ENCODE measurements around the gene MOB2. TPM values are rescaled to one million over a fixed set of nuclear protein-coding genes. Genes with fewer than 3 reads are reported as not detected.

The MOB2 gene
- total and polyA plus RNA-seq, 2 donors (not counting 1 experiment from before 2014, with no cell fraction given) = 13.1 to 30.1 TPM

DNA sequence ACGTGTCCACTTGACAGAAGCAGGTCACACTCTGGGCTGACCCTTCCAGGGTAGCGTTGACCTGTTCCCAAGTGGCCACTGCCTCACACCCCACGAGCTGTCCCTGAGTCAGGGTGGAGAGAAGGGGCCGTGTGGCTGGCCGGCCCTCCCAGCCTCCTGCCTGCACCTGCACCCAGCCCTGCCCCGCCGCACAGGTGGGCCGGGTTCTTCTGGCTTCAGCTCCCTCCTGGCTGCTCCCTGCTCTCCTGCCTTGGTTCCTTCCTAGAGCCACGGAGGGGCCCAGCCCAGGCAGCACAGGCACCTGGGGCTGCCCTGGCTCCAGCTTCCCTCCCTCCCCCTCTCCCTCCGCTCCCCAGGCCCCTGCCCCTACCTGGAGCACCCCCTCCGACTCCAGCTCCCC is 42.3 kb downstream of the MOB2 start:
- H4K20me1 ChIP-seq (ENCODE audit: control insufficient read depth, extremely low read depth, insufficient read depth, low read length) = no peaks in the 10 kb centered on the region
- H3K9ac ChIP-seq (ENCODE audit: insufficient read depth, low read length) = no peak overlapping the region
- H3K4me2 ChIP-seq (ENCODE audit: extremely low read depth, insufficient read depth, low read length) = no peak overlapping the region
- no peak overlapping the region for H2AFZ ChIP-seq (ENCODE audit: low read length)
- no peaks in the 10 kb centered on the region for H3K9me3 ChIP-seq (ENCODE audit: control insufficient read depth, insufficient read depth, low read depth, low read length)
- no peaks in the 10 kb centered on the region for H3K79me2 ChIP-seq (ENCODE audit: control insufficient read depth, insufficient read depth, low read length)
- H3K4me3 ChIP-seq (replicated peaks in 1 of 4; ENCODE audit: control extremely low read depth in 1 of 4, insufficient read depth in 1 of 4, low read depth in 3 of 4, low read length in 4 of 4) = no peak overlapping the region
- no peak overlapping the region for H3K27ac ChIP-seq (ENCODE audit: insufficient read depth, low read length)
- TF ChIP-seq EZH2 (IDR thresholded peaks at IDR 0.05; ENCODE audit: low read length, missing control alignments) = no peak
- TF ChIP-seq, protein P1, sequence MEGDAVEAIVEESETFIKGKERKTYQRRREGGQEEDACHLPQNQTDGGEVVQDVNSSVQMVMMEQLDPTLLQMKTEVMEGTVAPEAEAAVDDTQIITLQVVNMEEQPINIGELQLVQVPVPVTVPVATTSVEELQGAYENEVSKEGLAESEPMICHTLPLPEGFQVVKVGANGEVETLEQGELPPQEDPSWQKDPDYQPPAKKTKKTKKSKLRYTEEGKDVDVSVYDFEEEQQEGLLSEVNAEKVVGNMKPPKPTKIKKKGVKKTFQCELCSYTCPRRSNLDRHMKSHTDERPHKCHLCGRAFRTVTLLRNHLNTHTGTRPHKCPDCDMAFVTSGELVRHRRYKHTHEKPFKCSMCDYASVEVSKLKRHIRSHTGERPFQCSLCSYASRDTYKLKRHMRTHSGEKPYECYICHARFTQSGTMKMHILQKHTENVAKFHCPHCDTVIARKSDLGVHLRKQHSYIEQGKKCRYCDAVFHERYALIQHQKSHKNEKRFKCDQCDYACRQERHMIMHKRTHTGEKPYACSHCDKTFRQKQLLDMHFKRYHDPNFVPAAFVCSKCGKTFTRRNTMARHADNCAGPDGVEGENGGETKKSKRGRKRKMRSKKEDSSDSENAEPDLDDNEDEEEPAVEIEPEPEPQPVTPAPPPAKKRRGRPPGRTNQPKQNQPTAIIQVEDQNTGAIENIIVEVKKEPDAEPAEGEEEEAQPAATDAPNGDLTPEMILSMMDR (conservative IDR thresholded peaks at IDR 0.05 in 1 of 2, IDR thresholded peaks at IDR 0.05 in 1 of 2; ENCODE audit: low read depth in 1 of 2, low read length in 2 of 2) = no peak
- no peak for DNase-seq (ENCODE audit: low read depth in 2 of 2)
- H3K36me3 ChIP-seq (ENCODE audit: control insufficient read depth, insufficient read depth, low read length) = no peaks in the 10 kb centered on the region
- H3K4me1 ChIP-seq (ENCODE audit: control insufficient read depth, extremely low read depth, insufficient read depth, low read length) = no peaks in the 10 kb centered on the region
- no peaks in the 10 kb centered on the region for H3K27me3 ChIP-seq (ENCODE audit: control insufficient read depth, insufficient read depth, low read length)

DNA sequence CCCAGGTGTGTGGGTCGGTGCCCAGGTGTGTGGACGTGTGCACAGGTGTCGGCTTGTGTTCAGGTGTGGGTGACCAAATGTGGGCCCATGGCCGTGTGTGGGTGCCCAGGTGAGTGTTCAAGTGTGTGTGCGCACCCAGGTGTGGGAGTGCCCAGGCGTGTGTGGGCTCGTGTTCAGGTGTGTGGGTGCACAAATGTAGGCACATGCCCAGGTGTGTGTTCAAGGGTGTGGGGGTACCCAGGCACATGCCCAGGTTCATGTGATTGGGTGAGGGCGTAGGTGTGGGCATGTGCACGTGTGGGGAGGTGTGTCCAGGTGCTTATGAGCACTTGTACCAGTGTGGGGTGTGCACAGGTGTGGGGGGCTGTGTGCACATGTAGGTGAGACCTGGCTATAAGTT is 42.8 kb downstream of the MOB2 start:
- DNase-seq (ENCODE audit: low read depth in 2 of 2) = no peak
- no peaks in the 10 kb centered on the region for H3K4me1 ChIP-seq (ENCODE audit: control insufficient read depth, extremely low read depth, insufficient read depth, low read length)

DNA sequence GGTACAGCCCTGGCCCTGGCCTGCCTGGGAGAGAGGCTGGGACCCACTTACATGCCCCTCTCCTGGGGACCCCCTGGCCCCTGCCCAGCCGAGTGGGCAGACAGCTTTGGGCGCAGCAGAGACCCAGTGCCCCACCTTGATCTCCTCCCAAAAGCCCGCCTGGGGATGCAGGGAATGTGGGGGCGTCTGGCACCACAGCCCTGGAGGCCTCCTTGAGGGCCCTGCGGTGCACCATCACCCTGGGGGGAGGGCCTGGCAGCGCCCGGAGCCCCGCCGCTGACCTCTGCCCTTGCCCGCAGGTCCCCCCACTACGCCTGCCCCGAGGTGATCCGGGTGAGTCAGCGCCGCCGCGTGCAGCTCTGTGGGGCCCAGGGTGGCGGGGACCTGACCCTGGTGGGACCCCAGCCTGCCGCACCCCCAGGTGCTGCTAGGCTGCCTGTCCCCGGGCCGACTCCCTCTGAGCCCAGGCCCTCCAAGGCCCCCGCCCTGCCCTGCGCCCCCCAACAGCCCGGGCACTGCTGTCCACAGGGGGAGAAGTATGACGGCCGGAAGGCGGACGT is 43.7 kb downstream of the MOB2 start:
- no peaks in the 10 kb centered on the region for H3K27me3 ChIP-seq (ENCODE audit: control insufficient read depth, insufficient read depth, low read length)
- DNase-seq (ENCODE audit: low read depth in 2 of 2) = no peak
- H3K4me3 ChIP-seq (replicated peaks in 1 of 4; ENCODE audit: control extremely low read depth in 1 of 4, insufficient read depth in 1 of 4, low read depth in 3 of 4, low read length in 4 of 4) = no peak overlapping the region
- no peaks in the 10 kb centered on the region for H4K20me1 ChIP-seq (ENCODE audit: control insufficient read depth, extremely low read depth, insufficient read depth, low read length)
- no peak overlapping the region for H3K9ac ChIP-seq (ENCODE audit: insufficient read depth, low read length)
- no peak overlapping the region for H2AFZ ChIP-seq (ENCODE audit: low read length)
- TF ChIP-seq, protein P1 (conservative IDR thresholded peaks at IDR 0.05 in 1 of 2, IDR thresholded peaks at IDR 0.05 in 1 of 2; ENCODE audit: low read depth in 1 of 2, low read length in 2 of 2) = no peak
- TF ChIP-seq EZH2 (IDR thresholded peaks at IDR 0.05; ENCODE audit: low read length, missing control alignments) = no peak
- H3K36me3 ChIP-seq (ENCODE audit: control insufficient read depth, insufficient read depth, low read length) = no peaks in the 10 kb centered on the region
- no peaks in the 10 kb centered on the region for H3K9me3 ChIP-seq (ENCODE audit: control insufficient read depth, insufficient read depth, low read depth, low read length)
- no peaks in the 10 kb centered on the region for H3K4me1 ChIP-seq (ENCODE audit: control insufficient read depth, extremely low read depth, insufficient read depth, low read length)
- no peaks in the 10 kb centered on the region for H3K79me2 ChIP-seq (ENCODE audit: control insufficient read depth, insufficient read depth, low read length)
- no peak overlapping the region for H3K27ac ChIP-seq (ENCODE audit: insufficient read depth, low read length)
- H3K4me2 ChIP-seq (ENCODE audit: extremely low read depth, insufficient read depth, low read length) = no peak overlapping the region

More for the DNA sequence above, 42.8 kb downstream of the MOB2 start:
- no peak overlapping the region for H3K4me3 ChIP-seq (replicated peaks in 1 of 4; ENCODE audit: control extremely low read depth in 1 of 4, insufficient read depth in 1 of 4, low read depth in 3 of 4, low read length in 4 of 4)
- H3K9me3 ChIP-seq (ENCODE audit: control insufficient read depth, insufficient read depth, low read depth, low read length) = no peaks in the 10 kb centered on the region
- no peak overlapping the region for H3K9ac ChIP-seq (ENCODE audit: insufficient read depth, low read length)
- H3K27ac ChIP-seq (ENCODE audit: insufficient read depth, low read length) = no peak overlapping the region
- no peak overlapping the region for H2AFZ ChIP-seq (ENCODE audit: low read length)
- no peak for TF ChIP-seq EZH2 (IDR thresholded peaks at IDR 0.05; ENCODE audit: low read length, missing control alignments)
- TF ChIP-seq, protein P1 (conservative IDR thresholded peaks at IDR 0.05 in 1 of 2, IDR thresholded peaks at IDR 0.05 in 1 of 2; ENCODE audit: low read depth in 1 of 2, low read length in 2 of 2) = no peak
- H3K36me3 ChIP-seq (ENCODE audit: control insufficient read depth, insufficient read depth, low read length) = no peaks in the 10 kb centered on the region
- no peaks in the 10 kb centered on the region for H3K27me3 ChIP-seq (ENCODE audit: control insufficient read depth, insufficient read depth, low read length)
- no peak overlapping the region for H3K4me2 ChIP-seq (ENCODE audit: extremely low read depth, insufficient read depth, low read length)
- no peaks in the 10 kb centered on the region for H3K79me2 ChIP-seq (ENCODE audit: control insufficient read depth, insufficient read depth, low read length)
- no peaks in the 10 kb centered on the region for H4K20me1 ChIP-seq (ENCODE audit: control insufficient read depth, extremely low read depth, insufficient read depth, low read length)
